ENCODE results near the gene RPL28. TPM values are rescaled to one million over a fixed set of nuclear protein-coding genes. Genes with fewer than 3 reads are reported as not detected.
"Not testable (repeated sequence)": the region's sequence is repeated elsewhere in the genome, so short reads cannot be mapped to it uniquely, and the experiment has no call there.

RPL28 gene
- total RNA-seq, 1 experiment from 2014 or later: 2,505 TPM

GRCh38 chr19:55419624-55420236, 34.0 kb downstream of the RPL28 start:
- Mint-ChIP-seq H3K27me3 (ENCODE audit: low read depth) (peaks cover 76% of the 10 kb centered on the region), H3K27ac (no peak overlapping the region), H3K9me3 (no peaks in the 10 kb centered on the region), H3K4me3 (no peak overlapping the region), H3K4me1 (peaks cover 2% of the 10 kb centered on the region), H3K36me3 (no peaks in the 10 kb centered on the region)
- DNase-seq (ENCODE audit: low spot score): peak; percentile 22
- peak; percentile 55 for ATAC-seq
- ChIA-PET POLR2A (interaction anchor here (0.5 to 0.6 kb wide), 2 partner anchors 11 to 27 kb away, joined by 3 to 5 read pairs; no protein-coding TSS in a partner anchor), CTCF (interaction anchor here (0.9 to 3.2 kb wide), 7 partner anchors 8 to 331 kb away, joined by 3 to 16 read pairs (median 5); partner anchors contain the start of gene ISOC2)
- TF ChIP-seq E2F5 (CRISPR knock-in tag; IDR thresholded peaks at IDR 0.05) (no peak), ZNF121 (CRISPR knock-in tag; IDR thresholded peaks at IDR 0.05) (no peak), MLX (CRISPR knock-in tag; IDR thresholded peaks at IDR 0.05) (no peak), ZNF219 (CRISPR knock-in tag; IDR thresholded peaks at IDR 0.05; ENCODE audit: borderline replicate concordance) (no peak), NR3C1 (CRISPR knock-in tag; conservative IDR thresholded peaks at IDR 0.05; ENCODE audit: low read depth) (no peak), EMX1 (CRISPR knock-in tag; IDR thresholded peaks at IDR 0.05) (no peak), FOXJ3 (CRISPR knock-in tag; IDR thresholded peaks at IDR 0.05; ENCODE audit: borderline replicate concordance) (no peak), ELF4 (CRISPR knock-in tag; IDR thresholded peaks at IDR 0.05; ENCODE audit: low read depth) (no peak), STAT6 (CRISPR knock-in tag; conservative IDR thresholded peaks at IDR 0.05; ENCODE audit: low read depth) (no peak), KAT7 (CRISPR knock-in tag; IDR thresholded peaks at IDR 0.05; ENCODE audit: borderline replicate concordance) (no peak), NFYB (CRISPR knock-in tag; conservative IDR thresholded peaks at IDR 0.05; ENCODE audit: low read depth) (no peak), TEAD1 (CRISPR knock-in tag; IDR thresholded peaks at IDR 0.05) (no peak)

- POLR2A ChIA-PET; H3K27ac Mint-ChIP-seq; H3K9me3 Mint-ChIP-seq; ATAC-seq; DNase-seq (ENCODE audit: low spot score); H3K4me3 Mint-ChIP-seq; H3K4me1 Mint-ChIP-seq; H3K36me3 Mint-ChIP-seq: not testable (repeated sequence)
- peaks cover 77% of the 10 kb centered on the region for H3K27me3 Mint-ChIP-seq (ENCODE audit: low read depth)
- CTCF ChIA-PET: interaction anchor here (0.6 kb wide), 1 partner anchor 261 kb away, joined by 4 read pairs; no protein-coding TSS in a partner anchor
Measured at GRCh38 chr19:55421281-55421680, 35.5 kb downstream of the RPL28 start.

GRCh38 chr19:55423225-55424005, 37.7 kb downstream of the RPL28 start:
- no peaks in the 10 kb centered on the region; the same call in 1 of the 2 replicates for H3K4me1 Mint-ChIP-seq
- POLR2A ChIA-PET: interaction anchor here (0.6 kb wide), 2 partner anchors 12 to 206 kb away, joined by 3 read pairs; no protein-coding TSS in a partner anchor
- no peak for ATAC-seq
- no peak for DNase-seq (ENCODE audit: low spot score)
- H3K4me3 Mint-ChIP-seq: no peak overlapping the region
- no peaks in the 10 kb centered on the region for H3K36me3 Mint-ChIP-seq
- H3K27ac Mint-ChIP-seq: no peak overlapping the region
- CTCF ChIA-PET: interaction anchor here (0.6 to 1.0 kb wide), 3 partner anchors 30 to 209 kb away, joined by 3 read pairs; partner anchors contain the start of gene KMT5C
- peaks cover 71% of the 10 kb centered on the region for H3K27me3 Mint-ChIP-seq (ENCODE audit: low read depth)
- TF ChIP-seq ZMAT4 (CRISPR knock-in tag; IDR thresholded peaks at IDR 0.05) (no peak), MAX (CRISPR knock-in tag; IDR thresholded peaks at IDR 0.05) (no peak), NFYB (CRISPR knock-in tag; conservative IDR thresholded peaks at IDR 0.05; ENCODE audit: low read depth) (no peak), FOXP1 (CRISPR knock-in tag; IDR thresholded peaks at IDR 0.05; ENCODE audit: borderline replicate concordance) (no peak), ARID4B (CRISPR knock-in tag; IDR thresholded peaks at IDR 0.05; ENCODE audit: borderline replicate concordance) (no peak), GRHL2 (CRISPR knock-in tag; IDR thresholded peaks at IDR 0.05; ENCODE audit: insufficient replicate concordance, severe bottlenecking) (no peak), ZNF423 (CRISPR knock-in tag; IDR thresholded peaks at IDR 0.05) (no peak), TEAD1 (CRISPR knock-in tag; IDR thresholded peaks at IDR 0.05) (no peak)
- H3K9me3 Mint-ChIP-seq: no peaks in the 10 kb centered on the region
